ENCODE measurements around the gene DNM3.

GRCh38 chr1:172252321-172252720 is 411.0 kb downstream of the DNM3 start:
- no peak for TF ChIP-seq POLR2A (IDR thresholded peaks at IDR 0.05; ENCODE audit: low read length)
- TF ChIP-seq GATA1 (IDR thresholded peaks at IDR 0.05; ENCODE audit: low read depth, low read length) = no peak
